ENCODE measurements around the gene PLEKHF1.
A peak's percentile ranks its signal among the peaks of the same experiment; 100 is the strongest.

Gene PLEKHF1

GRCh38 chr19:29634423-29635130 is 30.7 kb upstream of the PLEKHF1 start:
- DNase-seq (ENCODE audit: low read depth, low spot score), result no peak

- DNase-seq (ENCODE audit: low read depth, low spot score), result no peak
These were observed 29.3 kb upstream of the PLEKHF1 start for GRCh38 chr19:29635963-29636362.

- DNase-seq (ENCODE audit: low read depth, low spot score), result no peak
These were observed 28.5 kb upstream of the PLEKHF1 start for GRCh38 chr19:29636553-29637360.

- no peak for DNase-seq (ENCODE audit: low read depth, low spot score)
These were observed 26.2 kb upstream of the PLEKHF1 start for GRCh38 chr19:29639086-29639485.

- no peak for DNase-seq (ENCODE audit: low read depth, low spot score)
These were observed 25.0 kb upstream of the PLEKHF1 start for GRCh38 chr19:29640231-29640630.

- DNase-seq (ENCODE audit: low read depth, low spot score), result no peak
These were observed 23.7 kb upstream of the PLEKHF1 start for GRCh38 chr19:29641597-29641996.

GRCh38 chr19:29643361-29643935 is 21.8 kb upstream of the PLEKHF1 start:
- DNase-seq (ENCODE audit: low read depth, low spot score), result no peak

- DNase-seq (ENCODE audit: low read depth, low spot score), result no peak
These were observed 21.1 kb upstream of the PLEKHF1 start for GRCh38 chr19:29644210-29644609.

GRCh38 chr19:29645491-29645867 is 19.8 kb upstream of the PLEKHF1 start:
- no peak for DNase-seq (ENCODE audit: low read depth, low spot score)

GRCh38 chr19:29645911-29646310 is 19.4 kb upstream of the PLEKHF1 start:
- no peak for DNase-seq (ENCODE audit: low read depth, low spot score)

- DNase-seq (ENCODE audit: low read depth, low spot score), result no peak
These were observed 14.4 kb upstream of the PLEKHF1 start for GRCh38 chr19:29650772-29651387.

- DNase-seq (ENCODE audit: low read depth, low spot score), result no peak
These were observed 13.5 kb upstream of the PLEKHF1 start for GRCh38 chr19:29651622-29652394.

GRCh38 chr19:29653398-29653797 is 11.9 kb upstream of the PLEKHF1 start:
- no peak for DNase-seq (ENCODE audit: low read depth, low spot score)

GRCh38 chr19:29655648-29656335 is 9.5 kb upstream of the PLEKHF1 start:
- no peak for DNase-seq (ENCODE audit: low read depth, low spot score)

- no peak for DNase-seq (ENCODE audit: low read depth, low spot score)
These were observed 6.9 kb upstream of the PLEKHF1 start for GRCh38 chr19:29658221-29658991.

- DNase-seq (ENCODE audit: low read depth, low spot score), result peak; percentile 25
These were observed 4.4 kb upstream of the PLEKHF1 start for GRCh38 chr19:29660835-29661234.

GRCh38 chr19:29662278-29662603 is 3.0 kb upstream of the PLEKHF1 start:
- DNase-seq (ENCODE audit: low read depth, low spot score), result no peak

- DNase-seq (ENCODE audit: low read depth, low spot score), result no peak
These were observed 2.5 kb upstream of the PLEKHF1 start for GRCh38 chr19:29662604-29663404.

Data from activated naive CD8-positive, alpha-beta T cell treated with anti-CD3 and anti-CD28 coated beads, Interleukin-2, amount 50 U/mL, for 16 hours (primary cell).